Measurements from ENCODE around the gene SLC12A4. TPM values are rescaled to one million over a fixed set of nuclear protein-coding genes. Genes with fewer than 3 reads are reported as not detected.

Gene SLC12A4
- total and polyA plus RNA-seq, 2 of the 13 experiments (the other 11 are each of a cell fraction or from before 2014, with no cell fraction given): 65.1 to 84.3 TPM

GRCh38 chr16:67936124-67936879 lies 32.1 kb downstream of the SLC12A4 start, which contains the start of gene PSMB10 (continued):
- no peak for TF ChIP-seq ZNF34 (CRISPR knock-in tag; IDR thresholded peaks at IDR 0.05; ENCODE audit: borderline replicate concordance)
- no peak for TF ChIP-seq YEATS2 (CRISPR knock-in tag; IDR thresholded peaks at IDR 0.05; ENCODE audit: borderline replicate concordance)
- TF ChIP-seq TBX2 (CRISPR knock-in tag; IDR thresholded peaks at IDR 0.05; ENCODE audit: borderline replicate concordance): peak; percentile 53; the same call in 1 of the 2 replicates
- no peak; the same call in 1 of the 2 replicates for TF ChIP-seq ZNF263 (CRISPR knock-in tag; IDR thresholded peaks at IDR 0.05)
- no peak for TF ChIP-seq PRMT3 (CRISPR knock-in tag; IDR thresholded peaks at IDR 0.05; ENCODE audit: borderline replicate concordance, low read depth)
- TF ChIP-seq ZMAT5 (CRISPR knock-in tag; IDR thresholded peaks at IDR 0.05; ENCODE audit: borderline replicate concordance, low read depth): no peak; the same call in 1 of the 2 replicates
- peak; percentile 62; the same call in 1 of the 2 replicates for TF ChIP-seq BRD4 (CRISPR knock-in tag; IDR thresholded peaks at IDR 0.05)
- no peak for TF ChIP-seq LCORL (IDR thresholded peaks at IDR 0.05)
- no peak for TF ChIP-seq LCORL (CRISPR knock-in tag; IDR thresholded peaks at IDR 0.05)
- TF ChIP-seq ZBTB21 (CRISPR knock-in tag; IDR thresholded peaks at IDR 0.05): no peak
- TF ChIP-seq KLF6 (CRISPR knock-in tag; IDR thresholded peaks at IDR 0.05): no peak
- no peak for TF ChIP-seq GMEB2 (CRISPR knock-in tag; IDR thresholded peaks at IDR 0.05; ENCODE audit: low read depth)
- TF ChIP-seq ZNF180 (CRISPR knock-in tag; IDR thresholded peaks at IDR 0.05; ENCODE audit: borderline replicate concordance, low read depth): no peak
- TF ChIP-seq NFKBIZ (CRISPR knock-in tag; IDR thresholded peaks at IDR 0.05): no peak
- 0 out of 2 replicates have a peak, but pooled peaks have one; percentile 20 for TF ChIP-seq ZNF576 (CRISPR knock-in tag; IDR thresholded peaks at IDR 0.05)
- 0 out of 2 replicates have a peak, but pooled peaks have one; percentile 30 for TF ChIP-seq ZNF512 (CRISPR knock-in tag; IDR thresholded peaks at IDR 0.05)
- no peak for TF ChIP-seq POGK (CRISPR knock-in tag; conservative IDR thresholded peaks at IDR 0.05)
- TF ChIP-seq ARID5B (CRISPR knock-in tag; IDR thresholded peaks at IDR 0.05): no peak
- TF ChIP-seq NAIF1 (CRISPR knock-in tag; IDR thresholded peaks at IDR 0.05; ENCODE audit: borderline replicate concordance): peak; percentile 86; the same call in 1 of the 2 replicates
- TF ChIP-seq ZMAT3 (CRISPR knock-in tag; conservative IDR thresholded peaks at IDR 0.05): no peak
